ENCODE measurements around the gene TRAK2.

- TF ChIP-seq CTCF (IDR thresholded peaks at IDR 0.05) (no peak), POLR2A (IDR thresholded peaks at IDR 0.05) (no peak)
Observed at GRCh38 chr2:201464547-201464946, 13.3 kb upstream of the TRAK2 start.

All from heart left ventricle (tissue), 13 donors.